GM18861 (cell line): ENCODE measurements around the gene HECTD4.

ENCODE experiments used
- ATAC-seq: cut with Tn5 transposase; IDR thresholded peaks from one replicate; pipeline ENCODE4 v1.9.1; 2021; ENCODE audit not compliant: unreplicated experiment

HECTD4 gene

DNA sequence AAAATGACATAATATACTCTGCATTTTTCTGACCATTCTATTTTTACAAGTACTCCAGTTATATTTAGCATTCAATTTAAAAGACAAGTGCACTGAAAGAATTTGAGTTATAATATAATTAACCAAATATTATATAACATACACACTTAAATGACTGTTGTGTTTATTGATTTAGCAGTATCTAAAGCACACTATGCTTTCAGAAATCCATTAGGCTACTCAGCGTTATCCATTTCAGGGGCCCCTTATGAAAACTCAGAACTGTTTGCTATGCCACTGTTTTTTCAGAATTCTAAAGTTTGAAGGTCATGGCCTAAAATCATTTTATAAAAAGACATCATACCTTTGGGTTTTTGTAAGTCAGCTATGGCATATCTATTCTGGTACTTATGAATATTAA lies 57.1 kb downstream of the HECTD4 start:
- no peak for ATAC-seq

DNA sequence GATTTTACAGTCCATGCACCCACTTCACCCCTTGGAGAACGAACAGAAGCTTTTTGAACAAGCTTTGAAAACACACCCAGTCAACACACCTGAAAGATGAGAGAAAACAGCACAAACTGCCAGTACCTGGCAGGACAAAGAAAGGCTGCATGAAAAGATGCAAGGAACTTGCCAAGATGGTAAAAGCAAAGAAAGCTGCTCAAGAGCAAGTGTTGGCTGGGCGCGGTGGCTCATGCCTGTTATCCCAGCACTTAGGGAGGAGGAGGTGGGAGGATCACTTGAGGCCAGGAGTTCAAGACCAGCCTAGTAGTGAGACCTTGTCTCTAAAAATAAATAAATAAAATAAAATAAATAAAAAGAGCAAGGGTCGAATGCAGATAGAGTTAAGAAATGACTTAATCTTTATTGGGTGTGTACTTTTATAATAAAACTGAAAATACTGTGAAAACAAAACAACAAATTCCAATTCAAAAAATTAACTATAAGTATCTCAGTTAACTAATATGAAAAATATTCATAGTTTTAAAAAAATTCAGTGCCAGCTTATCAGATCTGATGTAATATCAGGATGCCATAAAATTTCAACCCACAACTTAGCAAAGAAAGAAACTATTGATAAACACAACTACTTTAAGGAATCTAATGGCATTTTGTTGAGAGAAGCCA lies 59.2 kb downstream of the HECTD4 start:
- no peak for ATAC-seq

DNA sequence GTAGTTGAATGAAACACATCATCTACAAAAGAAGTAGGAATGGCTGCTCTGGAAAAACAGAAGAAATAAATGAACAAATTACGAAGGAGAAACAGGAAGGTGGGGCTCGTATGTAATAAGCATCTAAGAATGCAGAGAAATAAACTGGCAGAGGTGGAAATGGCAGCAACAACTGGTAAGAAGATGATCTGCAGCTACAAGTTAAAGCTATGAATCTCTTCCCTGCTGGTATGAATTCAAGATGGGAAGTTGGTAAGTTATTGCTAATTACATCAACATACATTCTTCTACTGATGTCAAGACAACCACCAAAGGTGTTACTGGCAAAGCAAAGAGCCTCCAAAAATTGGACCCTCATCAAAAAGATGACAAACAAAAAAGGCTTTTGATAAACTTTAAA lies 59.8 kb downstream of the HECTD4 start:
- no peak for ATAC-seq

DNA sequence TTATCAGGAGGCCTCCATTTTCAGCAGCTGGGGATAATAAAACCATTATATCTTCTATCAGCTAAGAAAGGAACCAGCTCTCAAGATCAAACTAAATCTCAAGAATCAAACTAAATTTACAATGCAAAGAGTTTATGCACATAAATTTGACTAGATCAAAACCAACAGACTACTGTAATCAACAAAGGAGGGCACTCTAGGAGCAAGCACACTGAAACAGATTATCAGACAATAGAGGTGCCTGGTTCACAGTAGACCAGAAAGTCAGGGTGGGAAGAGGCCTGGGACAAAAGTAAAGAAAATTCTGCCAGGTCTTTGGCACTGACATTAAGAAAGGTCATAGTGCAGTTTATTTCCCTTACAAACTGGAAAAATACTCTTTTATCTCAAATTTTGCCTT lies 61.0 kb downstream of the HECTD4 start:
- ATAC-seq, result no peak

DNA sequence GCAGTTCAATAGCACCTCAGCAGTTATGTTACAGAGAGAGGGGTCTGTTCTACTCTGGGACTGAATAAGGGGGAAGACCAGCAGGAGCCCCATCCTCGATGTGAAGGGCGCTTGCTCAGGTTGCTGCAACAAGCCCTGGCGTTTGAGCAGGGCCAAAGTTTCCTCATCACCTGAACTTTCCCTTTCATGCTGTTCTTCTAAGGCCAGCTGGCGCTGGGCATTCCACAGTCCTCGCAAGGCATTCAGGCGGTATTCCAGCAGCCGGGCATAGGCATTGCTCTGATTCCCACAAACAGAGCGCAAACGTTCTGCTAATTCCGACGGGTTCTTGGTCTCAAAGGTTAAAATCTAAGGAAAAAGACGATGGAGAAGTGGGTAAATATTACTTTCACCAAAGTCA lies 62.8 kb downstream of the HECTD4 start:
- no peak for ATAC-seq

DNA sequence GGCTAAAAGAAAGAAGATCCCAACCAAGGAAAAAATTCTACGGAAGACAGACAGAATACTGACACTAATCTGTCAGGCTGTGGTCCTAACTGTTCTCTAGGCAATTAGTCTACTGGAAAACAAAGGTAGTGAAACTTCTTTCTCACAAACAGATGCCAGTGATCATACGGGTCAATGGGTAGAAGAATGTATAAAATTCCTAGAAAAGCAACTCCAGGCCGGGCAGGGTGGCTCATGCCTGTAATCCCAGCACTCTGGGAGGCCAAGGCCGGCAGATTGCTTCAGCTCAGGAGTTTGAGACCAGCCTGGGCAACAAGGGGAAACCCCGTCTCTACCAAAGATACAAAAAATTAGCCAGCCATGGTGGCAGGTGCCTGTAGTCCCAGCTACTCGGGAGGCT lies 64.8 kb downstream of the HECTD4 start:
- ATAC-seq, result no peak

DNA sequence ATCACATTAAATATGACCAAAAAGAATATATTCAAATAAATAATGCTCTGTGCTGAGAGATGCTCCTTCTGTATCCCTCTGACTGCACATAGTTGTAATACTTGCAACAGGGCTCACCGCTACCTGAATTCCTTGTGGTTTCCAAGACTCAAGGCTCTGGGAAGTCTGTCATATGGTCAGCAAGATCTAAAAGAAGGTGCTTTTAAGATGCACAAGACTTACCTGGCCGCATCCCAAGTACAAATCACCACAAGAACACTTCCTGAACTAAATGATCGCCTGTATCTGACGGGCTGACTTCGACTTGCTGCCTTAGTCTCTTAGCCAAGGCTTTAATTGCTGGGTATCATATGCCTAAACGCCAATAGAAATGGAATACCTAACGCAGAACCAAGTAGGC lies 67.2 kb downstream of the HECTD4 start:
- ATAC-seq, result no peak

DNA sequence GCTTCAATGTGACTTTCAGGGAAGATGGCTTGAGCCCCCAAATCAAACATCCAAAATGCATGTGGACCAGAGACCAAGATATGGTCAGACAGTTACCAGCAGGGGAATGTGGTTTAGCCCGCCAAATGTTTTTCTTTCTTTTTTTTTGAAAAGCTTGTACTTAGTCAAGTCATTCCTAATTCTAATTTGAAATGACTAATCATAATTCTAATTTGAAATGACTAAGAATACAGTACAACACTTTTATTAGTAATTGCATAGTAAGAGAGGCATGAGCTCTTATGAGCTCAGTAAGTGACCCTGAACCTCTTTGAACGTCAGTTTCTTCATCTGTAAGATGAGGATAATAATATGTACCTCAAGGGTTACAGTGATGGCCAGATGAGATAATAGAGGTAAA lies 72.4 kb downstream of the HECTD4 start:
- ATAC-seq, result no peak

DNA sequence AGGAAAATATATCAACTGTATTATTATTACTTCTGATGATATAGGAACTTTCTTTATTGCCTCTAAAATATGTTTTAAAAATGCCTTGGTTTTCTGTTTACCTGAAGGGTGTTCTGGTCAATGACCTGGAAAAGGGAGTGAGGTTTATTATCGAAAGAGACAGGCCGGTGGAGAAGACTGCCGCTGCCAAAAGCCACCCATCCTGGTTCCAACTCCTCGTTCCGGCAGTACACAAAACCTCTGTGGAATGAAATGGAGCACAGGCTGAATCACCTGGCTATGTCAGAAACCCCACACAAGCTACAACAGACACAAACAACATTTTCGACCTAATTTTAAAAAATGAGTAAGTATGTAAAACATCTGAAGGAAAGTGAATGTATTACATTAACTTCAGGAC lies 73.6 kb downstream of the HECTD4 start:
- no peak for ATAC-seq

DNA sequence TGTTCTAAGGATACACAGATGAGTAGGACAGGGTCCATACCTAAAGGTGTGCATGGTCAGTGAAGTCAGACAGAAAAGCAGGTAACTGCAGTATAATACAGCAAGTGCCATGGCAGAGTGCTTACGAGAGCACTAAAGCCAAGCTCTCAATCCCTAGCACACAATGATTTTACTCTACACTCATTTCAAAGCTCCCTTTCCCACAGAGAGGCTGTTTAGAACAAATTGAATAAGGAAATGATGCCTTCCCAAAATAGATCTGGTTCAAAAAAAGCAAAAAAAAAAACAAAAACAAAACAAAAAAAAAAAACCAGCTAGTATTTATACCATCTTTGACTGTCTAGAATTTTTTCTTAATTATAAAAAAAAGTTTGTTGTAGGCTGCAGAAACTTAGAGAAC lies 74.1 kb downstream of the HECTD4 start:
- ATAC-seq, result no peak

DNA sequence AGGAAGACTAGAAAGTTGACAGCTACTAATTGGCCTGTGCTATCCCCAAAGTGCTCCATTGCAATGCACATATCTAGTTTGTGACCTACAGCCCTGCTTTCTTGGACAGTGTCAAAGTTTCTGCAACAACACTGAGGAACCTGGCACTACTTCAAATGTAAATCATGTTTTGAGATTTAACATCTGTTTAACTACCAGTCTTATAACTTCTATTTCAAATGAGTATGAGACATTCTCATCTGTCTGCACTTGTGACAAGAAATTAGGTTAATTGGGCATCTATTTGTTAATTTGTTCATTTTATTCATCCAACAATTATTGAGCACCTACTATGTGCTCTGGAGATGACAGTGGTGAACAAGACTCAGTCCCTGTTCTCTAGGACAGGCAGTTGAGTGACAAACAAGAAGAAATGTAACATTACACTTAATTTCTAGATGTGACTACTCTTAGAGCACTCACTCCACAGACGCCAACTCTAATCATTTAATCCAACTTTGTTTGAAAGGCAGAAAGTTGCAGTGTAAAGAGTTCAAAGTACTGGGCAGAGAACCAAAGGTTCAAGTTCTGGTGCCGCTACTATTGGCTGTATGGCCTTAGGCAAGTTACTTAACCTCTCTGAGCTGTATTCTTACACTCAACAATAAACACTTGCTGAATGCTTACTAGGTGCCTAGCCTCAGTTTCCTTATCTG lies 74.8 kb downstream of the HECTD4 start:
- ATAC-seq, result no peak

DNA sequence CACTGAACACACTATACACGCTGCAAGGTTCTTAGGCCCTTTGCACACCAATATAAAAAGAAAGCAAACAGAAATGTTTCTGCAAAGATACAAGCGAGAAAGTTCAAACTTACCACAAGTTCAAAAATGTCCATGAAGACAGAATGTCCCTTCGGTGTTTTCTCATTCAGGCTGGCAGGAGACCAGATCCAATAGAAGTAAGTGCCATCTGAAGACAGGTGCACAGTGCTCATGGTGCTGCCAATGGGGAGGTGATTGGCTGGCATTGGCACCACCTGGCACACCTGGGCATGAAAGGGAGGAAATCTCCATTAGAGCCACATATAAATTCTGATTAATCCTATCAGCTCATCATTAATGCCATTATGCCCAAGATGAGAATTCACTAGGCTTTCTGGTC lies 76.3 kb downstream of the HECTD4 start:
- no peak for ATAC-seq

DNA sequence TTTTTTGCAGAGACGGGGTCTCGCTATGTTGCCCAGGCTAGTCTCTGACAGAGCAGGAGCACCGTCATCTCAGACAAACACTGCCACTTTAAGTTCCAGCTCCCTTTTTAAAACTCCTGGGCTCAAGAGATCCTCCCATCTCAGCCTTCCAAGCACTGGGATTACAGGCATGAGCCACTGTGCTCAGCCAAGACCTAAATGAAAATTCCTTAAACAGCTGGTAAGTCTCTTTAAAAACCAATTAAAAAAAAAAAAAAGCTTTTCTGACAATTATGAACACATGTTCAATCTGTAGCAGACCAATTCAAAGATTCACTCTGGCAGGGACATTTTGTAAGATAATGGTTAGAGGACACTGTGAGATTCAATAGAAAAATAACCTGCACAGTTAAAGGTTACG lies 77.8 kb downstream of the HECTD4 start:
- no peak for ATAC-seq

DNA sequence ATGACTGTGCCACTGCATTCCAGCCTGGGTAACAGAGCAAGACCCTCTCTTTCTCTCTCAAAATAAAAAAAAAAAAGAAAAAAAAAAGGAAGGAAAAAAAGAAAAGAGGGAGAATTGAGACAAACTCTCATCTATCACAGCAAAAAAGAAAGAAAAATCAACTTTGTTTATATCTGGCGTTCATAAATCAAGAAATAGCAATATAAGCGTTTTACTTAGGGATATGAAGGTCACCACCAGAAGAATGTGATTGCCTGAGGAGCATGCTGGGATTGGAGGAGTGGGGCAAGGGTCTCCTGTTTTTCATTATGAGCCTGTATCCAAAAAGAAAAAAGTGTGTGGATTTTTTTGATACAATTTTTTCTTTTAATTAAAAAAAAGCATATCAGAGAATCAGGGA lies 78.4 kb downstream of the HECTD4 start:
- no peak for ATAC-seq

DNA sequence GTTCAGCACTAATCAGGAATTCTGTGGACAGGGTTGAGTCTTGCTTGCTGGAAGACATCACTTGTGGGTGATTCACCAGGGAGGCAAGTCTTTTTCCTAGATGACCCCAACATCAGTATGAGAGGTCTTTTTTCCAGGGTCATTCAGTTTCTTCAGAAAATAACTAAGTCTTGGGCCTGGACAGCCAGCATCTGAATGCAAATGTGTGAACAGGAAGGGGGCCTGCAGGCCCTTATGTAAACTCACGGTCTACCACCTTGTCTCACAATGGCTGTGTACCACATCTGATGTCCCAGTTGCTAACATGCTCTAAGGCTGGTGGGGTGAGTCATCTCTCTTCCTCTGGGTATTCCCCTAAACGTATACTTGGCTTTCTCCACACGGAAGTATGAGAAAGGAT lies 79.2 kb downstream of the HECTD4 start:
- peak; percentile 98 for ATAC-seq

DNA sequence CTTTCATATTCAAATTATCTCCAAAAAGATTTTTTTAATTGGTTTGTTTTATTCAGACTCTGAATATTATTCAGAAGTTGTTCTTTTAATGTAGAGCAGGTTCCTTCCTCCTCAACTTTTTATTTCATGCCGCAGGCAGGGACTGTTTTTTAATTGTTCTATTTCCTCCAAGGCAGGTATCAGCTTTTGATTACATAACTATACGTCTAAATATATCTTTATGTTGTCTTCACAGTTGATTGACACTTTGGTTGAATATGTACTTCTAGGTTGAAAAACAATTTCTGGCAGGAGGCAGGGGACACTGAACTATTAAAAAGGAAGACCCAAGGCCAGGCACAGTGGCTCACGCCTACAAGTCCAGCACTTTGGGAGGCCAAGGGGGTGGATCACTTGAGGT lies 82.5 kb downstream of the HECTD4 start:
- ATAC-seq, result no peak

DNA sequence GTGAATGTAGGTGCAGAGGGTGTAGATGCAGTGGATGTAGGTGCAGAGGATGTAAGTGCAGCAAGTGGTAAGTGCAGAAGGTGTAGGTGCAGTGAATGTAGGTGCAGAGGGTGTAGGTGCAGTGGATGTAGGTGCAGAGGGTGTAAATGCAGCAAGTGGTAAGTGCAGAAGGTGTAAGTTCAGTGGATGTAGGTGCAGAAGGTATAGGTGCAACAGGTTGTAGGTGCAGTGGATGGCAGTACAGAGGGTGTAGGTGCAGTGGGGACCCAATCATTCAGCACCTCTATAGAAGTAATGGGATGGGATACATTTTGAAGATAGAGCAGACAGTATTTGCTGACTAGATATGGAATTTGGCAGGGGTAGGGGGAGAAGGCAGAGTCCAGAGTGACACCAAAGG lies 85.0 kb downstream of the HECTD4 start:
- ATAC-seq, result no peak

DNA sequence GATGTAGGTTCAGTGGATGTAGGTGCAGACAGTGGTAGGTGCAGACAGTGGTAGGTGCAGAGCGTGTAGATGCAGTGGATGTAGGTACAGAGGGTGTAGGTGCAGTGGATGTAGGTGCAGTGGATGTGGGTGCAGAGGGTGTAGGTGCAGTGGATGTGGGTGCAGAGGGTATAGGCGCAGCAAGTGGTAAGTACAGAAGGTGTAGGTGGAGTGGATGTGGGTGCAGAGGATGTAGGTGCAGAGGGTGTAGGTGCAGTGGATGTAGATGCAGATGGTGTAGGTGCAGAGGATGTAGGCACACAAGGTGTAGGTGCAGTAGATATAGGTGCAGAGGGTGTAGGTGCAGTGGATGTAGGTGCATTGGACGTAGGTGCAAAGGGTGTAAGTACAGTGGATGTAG lies 86.0 kb downstream of the HECTD4 start:
- ATAC-seq, result no peak

DNA sequence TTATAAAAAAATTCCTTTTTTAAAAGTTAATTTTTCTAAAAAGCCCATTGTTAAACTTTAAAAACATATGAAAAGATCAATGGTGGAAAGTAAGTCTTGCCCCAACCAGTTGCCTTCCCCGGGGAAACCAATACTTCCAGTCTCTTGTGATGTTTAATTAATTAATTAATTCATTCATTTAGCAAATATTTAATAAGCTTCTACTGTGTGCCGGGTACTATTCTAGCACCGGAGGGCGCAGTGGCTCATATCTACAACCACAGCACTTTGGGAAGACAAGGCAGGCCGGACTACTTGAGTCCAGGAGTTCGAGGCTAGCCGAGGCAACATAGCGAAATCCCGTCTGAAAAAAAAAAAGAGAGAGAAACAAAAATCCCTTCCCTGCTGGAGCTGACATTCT lies 87.4 kb downstream of the HECTD4 start:
- no peak for ATAC-seq

DNA sequence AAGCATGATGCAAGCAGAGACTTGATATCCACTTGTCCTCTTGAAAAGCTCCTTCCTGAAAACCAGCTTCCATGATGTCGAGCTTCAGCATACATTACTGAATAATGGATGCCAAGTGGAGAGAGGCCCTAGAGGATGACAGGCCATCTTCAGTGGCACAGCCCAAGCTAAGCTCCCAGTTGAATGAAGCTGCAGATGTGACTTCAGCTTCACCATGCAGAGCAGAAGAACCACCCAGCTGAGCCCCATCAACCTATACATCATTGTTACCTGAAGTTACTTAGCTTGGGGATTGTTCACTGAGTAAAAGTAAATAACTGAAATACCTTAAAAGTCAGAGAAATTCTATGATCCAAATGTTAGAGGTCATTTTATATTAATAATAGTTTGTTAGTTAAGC lies 93.6 kb downstream of the HECTD4 start:
- ATAC-seq, result no peak

DNA sequence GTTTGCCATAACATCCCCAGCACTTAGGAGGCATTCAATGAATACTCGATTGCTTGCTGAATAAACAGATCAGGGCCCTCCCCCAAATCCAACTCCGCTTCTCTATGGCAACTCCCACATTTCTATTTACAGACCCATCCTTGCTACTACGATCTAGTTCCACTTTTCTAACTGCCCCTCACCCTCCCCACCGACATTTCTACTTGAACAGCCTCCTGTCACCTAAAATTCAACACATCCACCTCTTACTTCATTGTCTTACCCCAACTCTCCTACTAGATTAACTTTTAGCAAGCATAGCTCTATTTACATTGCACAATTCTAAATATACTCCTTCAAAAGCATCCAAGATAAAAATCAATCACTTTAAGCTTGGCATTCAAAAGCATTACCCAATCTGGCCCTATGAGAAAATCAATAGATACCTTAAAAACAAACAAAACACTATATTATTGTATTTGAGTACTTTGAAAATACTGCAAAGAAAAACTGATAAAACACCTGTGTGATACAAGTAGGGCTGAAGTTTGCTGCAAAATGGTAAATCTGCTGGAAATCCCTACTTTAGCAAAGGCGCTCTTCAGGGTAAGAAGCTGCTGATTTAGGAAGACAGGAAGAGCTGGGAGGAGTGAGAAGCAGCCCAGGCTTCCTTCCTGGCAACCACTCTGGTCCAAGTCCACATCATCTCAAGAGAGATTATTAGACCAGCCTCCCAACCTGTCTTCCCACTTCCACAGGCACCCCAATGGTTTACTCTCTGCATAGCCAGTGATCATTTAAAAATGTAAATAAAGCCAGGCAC lies 96.4 kb downstream of the HECTD4 start:
- ATAC-seq, result no peak

DNA sequence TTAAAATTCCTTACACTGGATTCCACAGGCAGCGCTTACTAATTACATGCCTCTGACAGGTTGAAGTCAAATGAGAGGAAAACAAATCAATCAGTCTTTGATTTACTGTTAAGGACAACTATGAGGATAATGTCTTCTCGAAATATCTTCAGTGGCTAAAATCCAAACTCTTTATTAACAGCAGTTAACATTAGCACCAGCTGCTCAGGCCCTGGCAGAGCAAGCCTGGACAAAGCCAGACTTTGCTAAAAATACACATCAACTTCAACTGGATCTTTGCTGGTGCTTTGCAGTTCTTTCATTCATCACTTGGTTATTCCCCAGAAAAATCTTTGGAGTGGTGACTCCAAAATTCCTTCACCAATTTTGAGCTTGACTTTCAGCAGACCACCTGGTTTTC lies 98.7 kb downstream of the HECTD4 start:
- no peak for ATAC-seq
